ENCODE data around the gene PRKCSH. TPM values are rescaled to one million over a fixed set of nuclear protein-coding genes. Genes with fewer than 3 reads are reported as not detected.

The PRKCSH gene
- total RNA-seq, 1 experiment from 2014 or later: 431 TPM

- H3K4ac ChIP-seq (ENCODE audit: low read depth, low read length): no peak overlapping the region
- Mint-ChIP-seq H3K4me3 (no peak overlapping the region), H3K9me3 (no peaks in the 10 kb centered on the region; a peak in 1 of 5 replicates), H3K4me1 (peaks cover 7 to 11% of the 10 kb centered on the region in 2 experiments), H3K27ac (no peak overlapping the region), H3K36me3 (ENCODE audit: insufficient read depth in 1 of 3, low read depth in 3 of 3) (no peaks in the 10 kb centered on the region), H3K27me3 (ENCODE audit: low read depth) (peaks cover 4% of the 10 kb centered on the region)
- H3K23me2 ChIP-seq (ENCODE audit: insufficient read length, low read depth, low read length, poor library complexity, severe bottlenecking): no peaks in the 10 kb centered on the region
- H3K23ac ChIP-seq (ENCODE audit: insufficient read length, low read depth, low read length): no peak overlapping the region
- H2AFZ ChIP-seq (ENCODE audit: low read length): no peak overlapping the region
- no peak for DNase-seq
- no peak overlapping the region; the same call in 1 of the 2 replicates for H3K14ac ChIP-seq (ENCODE audit: insufficient read depth, low read length)
- 100% methylated on average over 5 of the region's 11 CpGs for WGBS (ENCODE audit: extremely low coverage, insufficient read length, low lambda C conversion rate)
- H3T11ph ChIP-seq (ENCODE audit: low read length): no peak overlapping the region
- H2BK20ac ChIP-seq (ENCODE audit: low read depth, low read length, poor library complexity, severe bottlenecking): no peak overlapping the region
- H2BK5ac ChIP-seq (ENCODE audit: insufficient read length, low read length): no peak overlapping the region
- H3K27ac ChIP-seq (ENCODE audit: insufficient read length, low read depth, low read length): no peak overlapping the region
- peak overlapping the region; percentile 73 for H3K18ac ChIP-seq (ENCODE audit: insufficient read length, low read depth, low read length)
- H3K4me2 ChIP-seq (ENCODE audit: insufficient read depth, insufficient read length, low read length): no peak overlapping the region
- H4K8ac ChIP-seq (replicated peaks; ENCODE audit: insufficient read length, low read depth, low read length): peak overlapping the region; percentile 53
- H3K27me3 ChIP-seq (ENCODE audit: insufficient read depth, low read length): no peaks in the 10 kb centered on the region
- no peak overlapping the region for H4K5ac ChIP-seq (ENCODE audit: insufficient read length, low read depth, low read length)
- H3K4me1 ChIP-seq (ENCODE audit: insufficient read depth, low read length): peaks cover 9% of the 10 kb centered on the region; the same call in 1 of the 2 replicates
- no peak overlapping the region for H4K91ac ChIP-seq (ENCODE audit: insufficient read length, low read depth, low read length)
- H3K79me1 ChIP-seq (ENCODE audit: insufficient read depth, low read depth, low read length, poor library complexity, severe bottlenecking): no peaks in the 10 kb centered on the region
- H2AK5ac ChIP-seq (ENCODE audit: insufficient read length, low read length): no peak overlapping the region
- peak overlapping the region; percentile 4 for H3K56ac ChIP-seq (ENCODE audit: insufficient read length, low read depth, low read length)
- H3K9me3 ChIP-seq (ENCODE audit: control insufficient read depth, low read depth, low read length): no peaks in the 10 kb centered on the region
- no peak overlapping the region for H3K9ac ChIP-seq (ENCODE audit: extremely low read depth, insufficient read length, low read length)
- no peak for TF ChIP-seq CTCF (conservative IDR thresholded peaks at IDR 0.05)
- H4K20me1 ChIP-seq (ENCODE audit: control insufficient read depth, insufficient read depth, insufficient read length): no peaks in the 10 kb centered on the region
- no peak overlapping the region for H2BK15ac ChIP-seq (ENCODE audit: low read depth, low read length)
- H2BK12ac ChIP-seq (ENCODE audit: insufficient read length, low read depth, low read length): no peak overlapping the region
- no peak overlapping the region for H2BK120ac ChIP-seq (ENCODE audit: low read depth, low read length, poor library complexity, severe bottlenecking)
- no peaks in the 10 kb centered on the region for H3K79me2 ChIP-seq (ENCODE audit: insufficient read depth, low read length)
Measured at GRCh38 chr19:11464333-11465265, 29.2 kb downstream of the PRKCSH start.

All from H9 (cell line).